Spleen (tissue), 7 donors: ENCODE data around the gene GARNL3.

ENCODE experiments used
- CTCF ChIP-seq, 11 experiments: fragments of 200-600 bp in 7 of 11; fragments of 450-650 bp in 4 of 11; sonication (generic) in 4 of 11; IDR thresholded peaks in 8 of 11; conservative IDR thresholded peaks in 3 of 11; 1 replicate in 7 of 11; 2 replicates in 4 of 11; pipeline versions ENCODE4 v1.4.0 to v1.8.0; 2016 to 2021; ENCODE audit warnings: antibody characterized with exemption in 11 of 11, inconsistent platforms in 4 of 11, mild to moderate bottlenecking in 1 of 11
- POLR2AphosphoS5 ChIP-seq, 3 donors: sonication (generic); formaldehyde crosslinking; IDR thresholded peaks; one replicate each; pipeline ENCODE4 v1.5.1; 2017; ENCODE audit warnings: antibody characterized with exemption in 3 of 3
- donor health status: DM: no; HTN: no; CAD: no; lungs with moderate emphysema.
- donor health status: DM: no; HTN: no; CAD: no.
- donor health status: DM: no; HTN: no; CAD: no.

GRCh38 chr9:127388037-127388855 is 123.7 kb downstream of the GARNL3 start:
- no peak for TF ChIP-seq CTCF (IDR thresholded peaks at IDR 0.05 in 8 of 11, conservative IDR thresholded peaks at IDR 0.05 in 3 of 11)
- TF ChIP-seq POLR2AphosphoS5 (IDR thresholded peaks at IDR 0.05), result no peak
